Naive thymus-derived CD4-positive, alpha-beta T cell (primary cell): ENCODE measurements around the gene RNF125. TPM values are rescaled to one million over a fixed set of nuclear protein-coding genes. Genes with fewer than 3 reads are reported as not detected.
A peak's percentile ranks its signal among the peaks of the same experiment; 100 is the strongest.

Experiments used
- ATAC-seq: fragments of 150-1000 bp; cut with Tn5 transposase; 2 replicates; pipeline ENCODE4 v1.10.0; 2021; ENCODE audit warnings: mild to moderate bottlenecking, moderate library complexity
- CTCF ChIA-PET: fragments of 350-600 bp; sonication (Branson Sonifier 250); formaldehyde crosslinking; loops from one replicate; lab custom pipeline; 2021; ENCODE audit warnings: antibody characterized with exemption; lab: Charles Lee
- POLR2A ChIA-PET: fragments of 350-600 bp; sonication (Branson Sonifier 250); formaldehyde crosslinking; loops from one replicate; lab custom pipeline; 2021; ENCODE audit warnings: antibody characterized with exemption, inconsistent platforms; lab: Charles Lee
- DNase-seq, 9 donors: peaks; one replicate each; pipeline versions ENCODE4 v3.0.0 to v3.0.0-alpha.2; 2020 to 2022; ENCODE audit warnings: mixed read lengths in 1 of 9
- H3K27ac ChIP-seq: one replicate; pipeline ENCODE4 v1.7.0; 2013; ENCODE audit warnings: mild to moderate bottlenecking, low read depth, low read length, moderate library complexity
- H3K27me3 ChIP-seq, 2 donors: one replicate each; pipeline ENCODE4 v1.7.0; 2013; ENCODE audit warnings: low read length in 2 of 2, mild to moderate bottlenecking in 2 of 2, moderate library complexity in 2 of 2; ENCODE audit not compliant: control insufficient read depth in 2 of 2, insufficient read depth in 2 of 2
- H3K36me3 ChIP-seq, 3 experiments: 1 replicate in 2 of 3; 2 replicates in 1 of 3; pipeline ENCODE4 v1.7.0; 2013; ENCODE audit warnings: low read length in 3 of 3, mild to moderate bottlenecking in 3 of 3, moderate library complexity in 1 of 3; ENCODE audit not compliant: insufficient read depth in 3 of 3, control insufficient read depth in 2 of 3
- H3K4me1 ChIP-seq, 2 donors: one replicate each; pipeline ENCODE4 v1.7.0; 2013; ENCODE audit warnings: low read length in 2 of 2, mild to moderate bottlenecking in 2 of 2, moderate library complexity in 1 of 2; ENCODE audit not compliant: control insufficient read depth in 2 of 2, insufficient read depth in 2 of 2
- H3K4me3 ChIP-seq: 2 replicates; pipeline ENCODE4 v1.7.0; 2013; ENCODE audit warnings: mild to moderate bottlenecking, low read length
- H3K9me3 ChIP-seq, 3 experiments: 1 replicate in 2 of 3; 2 replicates in 1 of 3; pipeline ENCODE4 v1.7.0; 2013; ENCODE audit warnings: low read length in 3 of 3; ENCODE audit not compliant: control insufficient read depth in 2 of 3
- H3K27ac Mint-ChIP-seq, 9 donors: one replicate each; pipeline ENCODE4 v1.8.0; 2020 to 2022; ENCODE audit warnings: mixed read lengths in 9 of 9, mild to moderate bottlenecking in 8 of 9, moderate library complexity in 5 of 9, inconsistent platforms in 2 of 9
- H3K27me3 Mint-ChIP-seq, 5 donors: one replicate each; pipeline ENCODE4 v1.8.0; 2021 to 2022; ENCODE audit warnings: mixed read lengths in 5 of 5, mild to moderate bottlenecking in 1 of 5
- H3K36me3 Mint-ChIP-seq, 5 donors: one replicate each; pipeline ENCODE4 v1.8.0; 2020 to 2022; ENCODE audit warnings: mixed read lengths in 5 of 5, mild to moderate bottlenecking in 3 of 5, inconsistent platforms in 1 of 5
- H3K4me1 Mint-ChIP-seq, 7 donors: one replicate each; pipeline ENCODE4 v1.8.0; 2020 to 2022; ENCODE audit warnings: mixed read lengths in 7 of 7, mild to moderate bottlenecking in 3 of 7, inconsistent platforms in 1 of 7
- H3K4me3 Mint-ChIP-seq, 10 donors: one replicate each; pipeline ENCODE4 v1.8.0; 2020 to 2022; ENCODE audit warnings: mild to moderate bottlenecking in 10 of 10, mixed read lengths in 10 of 10, moderate library complexity in 6 of 10, inconsistent platforms in 2 of 10
- H3K9me3 Mint-ChIP-seq, 11 donors: one replicate each; pipeline ENCODE4 v1.8.0; 2020 to 2022; ENCODE audit warnings: mixed read lengths in 11 of 11, mild to moderate bottlenecking in 4 of 11, inconsistent platforms in 1 of 11, moderate library complexity in 1 of 11
- intact Hi-C, 2 donors: fragments of 100-400 bp; cut with micrococcal nuclease; formaldehyde crosslinking; loops; one replicate each; pipeline ENCODE4 v1.15.1; 2023
- polyA plus RNA-seq, 2 donors: library from polyadenylated mRNA; unstranded; fragments of 300-500 nt; fragmentation: Illumina TruSeq; gene quantifications; one replicate each; pipeline ENCODE4 v1.2.3, GENCODE V29; 2021
- total RNA-seq, 6 experiments: library from RNA in 5 of 6; stranded (reverse) in 5 of 6; gene quantifications; 1 replicate in 5 of 6; 2 replicates in 1 of 6; pipeline ENCODE4 v1.2.3 and lab custom pipeline; 2021 to 2026

RNF125 gene
- total and polyA plus RNA-seq, 7 experiments from 2014 or later: 20.9 to 64.7 (median 37.1) TPM

DNA sequence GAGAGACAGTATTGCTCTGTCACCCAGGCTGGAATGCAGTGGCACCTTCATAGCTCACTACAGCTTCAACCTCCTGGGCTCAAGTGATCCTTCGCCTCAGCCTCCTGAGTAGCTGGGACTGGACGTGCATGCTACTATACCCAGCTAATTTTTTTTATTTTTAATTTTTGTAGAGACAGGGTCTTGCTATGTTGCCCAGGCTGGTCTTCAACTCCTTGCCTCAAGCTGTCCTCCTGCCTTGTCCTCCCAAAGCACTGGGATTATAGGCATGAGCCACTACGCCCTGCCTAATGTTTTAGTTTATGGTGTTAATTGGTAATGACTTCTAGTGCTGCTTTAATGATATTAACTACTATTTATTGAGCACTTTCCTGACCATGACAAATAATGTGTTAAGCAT lies 91.4 kb downstream of the RNF125 start:
- H3K4me1 Mint-ChIP-seq: peaks cover 26 to 87% (median 79%) of the 10 kb centered on the region in 7 donors
- H3K4me3 Mint-ChIP-seq: peak overlapping the region in 1 of 10 donors; percentile 39
- intact Hi-C loops: no loop called here
- no peak for ATAC-seq
- DNase-seq: no peak
- H3K4me1 ChIP-seq: peaks cover 0 to 8% of the 10 kb centered on the region in 2 donors
- H3K36me3 ChIP-seq: peaks cover 0 to 23% (median 6%) of the 10 kb centered on the region in 3 experiments
- peaks cover 8 to 27% (median 23%) of the 10 kb centered on the region in 5 donors for H3K36me3 Mint-ChIP-seq
- H3K9me3 Mint-ChIP-seq: no peaks in the 10 kb centered on the region
- H3K4me3 ChIP-seq: no peak overlapping the region
- H3K27me3 Mint-ChIP-seq: no peaks in the 10 kb centered on the region
- H3K27me3 ChIP-seq: no peaks in the 10 kb centered on the region
- no peak overlapping the region for H3K27ac ChIP-seq
- H3K9me3 ChIP-seq: no peaks in the 10 kb centered on the region
- POLR2A ChIA-PET: no interaction called here
- H3K27ac Mint-ChIP-seq: peak overlapping the region in 3 of 9 donors; percentile 52 to 64 (median 55)
- CTCF ChIA-PET: no interaction called here

DNA sequence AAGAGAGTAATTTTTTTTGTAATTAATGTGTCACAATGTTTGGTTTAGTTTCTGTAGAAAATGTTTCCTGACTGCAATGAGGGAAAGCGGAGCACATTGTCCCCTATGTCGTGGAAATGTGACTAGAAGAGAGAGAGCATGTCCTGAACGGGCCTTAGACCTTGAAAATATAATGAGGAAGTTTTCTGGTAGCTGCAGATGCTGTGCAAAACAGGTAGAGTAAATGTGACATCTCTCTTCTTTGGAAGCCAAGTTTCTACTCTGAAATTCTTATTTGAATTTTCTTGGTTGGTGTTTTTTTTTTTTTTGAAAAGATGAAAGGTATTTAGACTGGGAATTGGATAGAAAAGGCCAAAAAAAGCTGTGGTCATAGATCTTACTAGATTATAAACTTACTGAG lies 93.1 kb downstream of the RNF125 start:
- DNase-seq (no peak), ATAC-seq (no peak)
- H3K4me1 Mint-ChIP-seq: peaks cover 29 to 84% (median 76%) of the 10 kb centered on the region in 7 donors
- no peaks in the 10 kb centered on the region for H3K27me3 Mint-ChIP-seq
- peak overlapping the region in 2 of 10 donors; percentile 23 for H3K4me3 Mint-ChIP-seq
- Histone ChIP-seq H3K27ac (no peak overlapping the region), H3K9me3 (no peaks in the 10 kb centered on the region), H3K4me1 (no peaks in the 10 kb centered on the region), H3K4me3 (no peak overlapping the region), H3K36me3 (peaks cover 0 to 38% (median 9%) of the 10 kb centered on the region in 3 experiments), H3K27me3 (no peaks in the 10 kb centered on the region)
- peak overlapping the region in 8 of 9 donors; percentile 25 to 76 (median 55) for H3K27ac Mint-ChIP-seq
- H3K9me3 Mint-ChIP-seq: no peaks in the 10 kb centered on the region
- peaks cover 14 to 30% (median 29%) of the 10 kb centered on the region in 5 donors for H3K36me3 Mint-ChIP-seq
- intact Hi-C loops: no loop called here
- CTCF ChIA-PET: interaction anchor here (0.6 kb wide), 1 partner anchor 132 kb away, joined by 3 read pairs; no protein-coding TSS in a partner anchor
- POLR2A ChIA-PET: interaction anchor here (1.1 kb wide), 1 partner anchor 92 kb away, joined by 4 read pairs; the partner anchor contains the start of gene RNF125

DNA sequence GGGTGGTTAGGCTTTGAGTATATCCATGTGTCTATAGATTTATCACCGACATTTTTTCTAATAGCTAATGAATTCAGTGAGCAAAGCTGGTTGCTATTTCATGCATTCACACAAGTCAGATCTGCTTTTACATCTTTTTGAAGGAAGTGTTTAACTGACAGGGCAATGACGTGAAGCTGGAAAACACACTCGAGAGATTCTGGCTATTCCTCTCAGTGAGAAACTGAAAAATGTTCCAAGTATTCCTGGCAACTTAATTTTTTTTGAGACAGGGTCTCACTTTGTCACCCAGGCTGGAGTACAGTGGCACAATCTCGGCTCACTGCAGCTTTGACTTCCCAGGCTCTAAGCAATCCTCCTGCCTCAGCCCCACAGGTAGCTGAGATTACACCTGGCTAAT lies 94.2 kb downstream of the RNF125 start:
- no peaks in the 10 kb centered on the region for H3K9me3 ChIP-seq
- no peaks in the 10 kb centered on the region for H3K9me3 Mint-ChIP-seq
- CTCF ChIA-PET: interaction anchor here (0.7 kb wide), 1 partner anchor 16 kb away, joined by 3 read pairs; no protein-coding TSS in a partner anchor
- H3K36me3 Mint-ChIP-seq: peaks cover 14 to 36% (median 27%) of the 10 kb centered on the region in 5 donors
- H3K36me3 ChIP-seq: peaks cover 0 to 50% (median 9%) of the 10 kb centered on the region in 3 experiments
- ATAC-seq: no peak
- no peaks in the 10 kb centered on the region for H3K27me3 ChIP-seq
- peaks cover 33 to 86% (median 81%) of the 10 kb centered on the region in 7 donors for H3K4me1 Mint-ChIP-seq
- DNase-seq: no peak
- no peak overlapping the region for H3K27ac ChIP-seq
- H3K4me1 ChIP-seq: peaks cover 0 to 6% of the 10 kb centered on the region in 2 donors
- peak overlapping the region in 1 of 10 donors; percentile 11 for H3K4me3 Mint-ChIP-seq
- peak overlapping the region in 4 of 9 donors; percentile 17 to 50 (median 36) for H3K27ac Mint-ChIP-seq
- no peaks in the 10 kb centered on the region for H3K27me3 Mint-ChIP-seq
- intact Hi-C loops: no loop called here
- POLR2A ChIA-PET: no interaction called here
- no peak overlapping the region for H3K4me3 ChIP-seq

DNA sequence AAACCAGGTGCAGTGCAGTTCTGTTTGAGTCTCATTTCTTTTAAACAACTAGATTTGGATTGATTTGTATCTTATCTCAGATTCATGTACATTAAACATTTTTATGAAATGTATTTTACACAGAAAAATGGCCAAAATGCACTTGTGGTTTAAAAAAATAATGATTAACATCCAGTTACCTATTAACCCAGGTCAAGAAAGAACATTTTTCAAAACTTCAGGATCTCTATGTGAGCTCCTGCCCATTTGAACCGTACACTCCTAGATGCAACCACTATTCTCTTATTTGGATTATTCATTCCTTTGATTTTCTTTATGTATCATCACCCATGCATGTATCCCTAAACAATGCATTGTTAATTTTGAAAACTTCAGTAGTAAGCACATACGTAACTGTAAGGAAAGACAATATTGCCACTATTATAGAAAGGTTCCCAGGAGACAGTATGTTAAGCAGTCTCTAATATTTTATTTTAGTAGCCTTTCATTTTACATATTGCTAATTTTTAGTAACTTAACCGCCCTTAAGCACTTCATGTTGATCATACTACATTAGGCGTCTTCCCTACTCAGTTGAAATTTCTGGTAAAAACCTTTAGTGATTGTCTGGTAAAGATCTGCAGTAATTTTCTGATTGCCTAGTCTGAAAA lies 95.8 kb downstream of the RNF125 start:
- H3K27ac ChIP-seq: no peak overlapping the region
- Mint-ChIP-seq H3K9me3 (no peaks in the 10 kb centered on the region), H3K27me3 (no peaks in the 10 kb centered on the region), H3K36me3 (peaks cover 14 to 37% (median 27%) of the 10 kb centered on the region in 5 donors), H3K4me3 (no peak overlapping the region), H3K27ac (peak overlapping the region in 7 of 9 donors; percentile 14 to 86 (median 30)), H3K4me1 (peaks cover 24 to 76% (median 68%) of the 10 kb centered on the region in 7 donors)
- no peaks in the 10 kb centered on the region for H3K9me3 ChIP-seq
- no peak for ATAC-seq
- H3K4me3 ChIP-seq: no peak overlapping the region
- no peaks in the 10 kb centered on the region for H3K27me3 ChIP-seq
- peaks cover 0 to 51% (median 9%) of the 10 kb centered on the region in 3 experiments for H3K36me3 ChIP-seq
- intact Hi-C loops: no loop called here
- POLR2A ChIA-PET: no interaction called here
- CTCF ChIA-PET: no interaction called here
- DNase-seq: no peak
- H3K4me1 ChIP-seq: peaks cover 0 to 6% of the 10 kb centered on the region in 2 donors

DNA sequence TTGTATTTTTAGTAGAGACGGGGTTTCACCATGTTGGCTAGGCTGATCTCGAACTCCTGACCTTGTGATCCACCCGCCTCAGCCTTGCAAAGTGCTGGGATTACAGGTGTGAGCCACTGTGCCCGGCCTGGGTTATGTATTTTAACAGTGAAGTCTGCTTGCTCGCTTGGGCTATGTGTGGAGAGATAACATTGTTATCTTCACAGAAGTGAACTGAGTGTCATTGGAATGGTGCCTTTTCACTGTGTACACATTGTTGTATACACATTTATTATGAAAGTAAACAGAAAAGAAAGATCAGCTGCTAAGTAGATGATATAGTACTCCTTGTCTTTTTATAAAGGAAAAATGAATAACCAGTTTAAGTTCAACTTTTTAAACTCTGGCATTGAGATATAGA lies 103.4 kb downstream of the RNF125 start:
- Histone ChIP-seq H3K4me3 (no peak overlapping the region), H3K4me1 (peaks cover 0 to 6% of the 10 kb centered on the region in 2 donors), H3K9me3 (no peaks in the 10 kb centered on the region), H3K36me3 (peaks cover 0 to 52% (median 11%) of the 10 kb centered on the region in 3 experiments), H3K27ac (no peak overlapping the region), H3K27me3 (no peaks in the 10 kb centered on the region)
- intact Hi-C loops: no loop called here
- CTCF ChIA-PET: no interaction called here
- no peak for ATAC-seq
- Mint-ChIP-seq H3K4me3 (no peak overlapping the region), H3K27me3 (no peaks in the 10 kb centered on the region), H3K4me1 (peaks cover 4 to 35% (median 18%) of the 10 kb centered on the region in 7 donors), H3K27ac (peak overlapping the region in 5 of 9 donors; percentile 38 to 58 (median 51)), H3K36me3 (peaks cover 3 to 39% (median 17%) of the 10 kb centered on the region in 5 donors), H3K9me3 (no peaks in the 10 kb centered on the region)
- no peak for DNase-seq
- POLR2A ChIA-PET: interaction anchor here (0.5 kb wide), 1 partner anchor 266 kb away, joined by 3 read pairs; no protein-coding TSS in a partner anchor
